K562 (cell line): Measurements from ENCODE around the gene WWOX. TPM values are rescaled to one million over a fixed set of nuclear protein-coding genes. Genes with fewer than 3 reads are reported as not detected.

Experiments
- ATAC-seq: fragments of 200-7000 bp; cut with Tn5 transposase; 3 replicates; pipeline ENCODE4 v1.9.1; 2020; ENCODE audit warnings: moderate library complexity
- BruUV-seq: library from RNA; stranded (reverse); fragments of 400-500 nt; replicated peaks from 2 replicates; lab custom pipeline; 2021; lab: Mats Ljungman, UMichigan
- CTCF ChIA-PET: fragments of 300-600 bp; formaldehyde crosslinking; extraction: SDS; loops from one replicate; lab custom pipeline; 2021; ENCODE audit warnings: low intra/inter-chr PET ratio; lab: Yijun Ruan, JAX
- POLR2A ChIA-PET: fragments of 300-600, 350-650 bp; sonication (Branson Sonifier 250); formaldehyde crosslinking; extraction: SDS; loops from one replicate; lab custom pipeline; 2021; ENCODE audit warnings: antibody characterized with exemption, inconsistent platforms; lab: Yijun Ruan, JAX
- DNase-seq, 4 experiments: peaks; one replicate each; pipeline versions ENCODE4 v3.0.0 to v3.0.0-alpha.2; 2011 to 2018; ENCODE audit warnings: low spot score in 3 of 4, mixed read lengths in 3 of 4; ENCODE audit errors: extremely low read depth in 1 of 4
- FAIRE-seq: peaks from 2 replicates; lab custom pipeline; 2011; peaks lifted over from hg19 to GRCh38; lab: Jason Lieb, UNC
- H2AFZ ChIP-seq: 2 replicates; pipeline ENCODE4 v1.6.0; 2011; ENCODE audit warnings: low read depth, low read length, control low read depth, inconsistent platforms
- H3K27ac ChIP-seq: fragments of 200-600 bp; 3 replicates; pipeline ENCODE4 v1.8.0; 2011; ENCODE audit warnings: low read depth, mild to moderate bottlenecking, control low read depth, inconsistent platforms, low read length, moderate library complexity, mixed read lengths; ENCODE audit errors: extremely low read depth
- H3K27me3 ChIP-seq, 2 experiments: fragments of 300-600 bp in 1 of 2; 2 replicates in 1 of 2; 3 replicates in 1 of 2; pipeline versions ENCODE4 v1.6.0 to v1.8.0; 2011; ENCODE audit warnings: inconsistent platforms in 2 of 2, low read length in 2 of 2, mild to moderate bottlenecking in 1 of 2, mixed read lengths in 1 of 2, moderate library complexity in 1 of 2; ENCODE audit not compliant: control insufficient read depth in 2 of 2, insufficient read depth in 2 of 2
- H3K36me3 ChIP-seq: fragments of 300-600 bp; 3 replicates; pipeline ENCODE4 v1.8.0; 2011; ENCODE audit warnings: mild to moderate bottlenecking, low read length, inconsistent platforms; ENCODE audit not compliant: control insufficient read depth, insufficient read depth
- H3K4me1 ChIP-seq, 2 experiments: fragments of 200-600 bp in 1 of 2; replicated peaks in 1 of 2; 2 replicates in 1 of 2; 3 replicates in 1 of 2; pipeline versions ENCODE4 v1.5.1 to v1.8.0; 2011; ENCODE audit warnings: inconsistent platforms in 2 of 2, low read length in 2 of 2, mild to moderate bottlenecking in 1 of 2, mixed read lengths in 1 of 2, moderate library complexity in 1 of 2; ENCODE audit not compliant: control insufficient read depth in 2 of 2, insufficient read depth in 2 of 2
- H3K4me2 ChIP-seq: 2 replicates; pipeline ENCODE4 v1.6.1; 2011; ENCODE audit warnings: low read length, control low read depth, inconsistent platforms, mixed read lengths; ENCODE audit not compliant: insufficient read depth
- H3K4me3 ChIP-seq: fragments of 200-600 bp; sonication (generic), shearing (Covaris generic); 2 replicates; pipeline ENCODE4 v1.5.1; 2016; ENCODE audit warnings: control low read depth, inconsistent platforms
- H3K79me2 ChIP-seq: fragments of 200-600 bp; 3 replicates; pipeline ENCODE4 v1.8.0; 2011; ENCODE audit warnings: low read length, inconsistent platforms; ENCODE audit not compliant: control insufficient read depth, insufficient read depth
- H3K9ac ChIP-seq, 2 experiments: 2 replicates each; pipeline versions ENCODE4 v1.6.0 to v1.6.1; 2011; ENCODE audit warnings: low read depth in 2 of 2, low read length in 2 of 2, control low read depth in 1 of 2, inconsistent platforms in 1 of 2, mild to moderate bottlenecking in 1 of 2, mixed read lengths in 1 of 2; ENCODE audit not compliant: insufficient read depth in 1 of 2
- H3K9me1 ChIP-seq: one replicate; pipeline ENCODE4 v1.6.0; 2011; ENCODE audit warnings: inconsistent platforms, mild to moderate bottlenecking, low read length, moderate library complexity; ENCODE audit not compliant: control insufficient read depth, insufficient read depth
- H3K9me3 ChIP-seq: replicated peaks from 2 replicates; pipeline ENCODE4 v1.5.1; 2011; ENCODE audit warnings: low read depth, low read length, inconsistent platforms; ENCODE audit not compliant: control insufficient read depth, insufficient read depth
- H4K20me1 ChIP-seq: replicated peaks from 2 replicates; pipeline ENCODE4 v1.6.1; 2011; ENCODE audit warnings: low read length, inconsistent platforms, mixed read lengths; ENCODE audit not compliant: control insufficient read depth, insufficient read depth
- ARNT ChIP-seq, 2 experiments: fragments of 450-650 bp; IDR thresholded peaks; 2 replicates each; pipeline ENCODE4 v1.6.1; 2016; ENCODE audit warnings: mild to moderate bottlenecking in 1 of 2
- DIDO1 ChIP-seq: fragments of 450-650 bp; IDR thresholded peaks from 2 replicates; pipeline ENCODE4 v1.6.1; 2016; ENCODE audit warnings: low read depth, missing biosample characterization, missing genetic modification characterization
- FOXA3 ChIP-seq, 2 experiments: fragments of 450-650 bp in 1 of 2; sonication (generic) in 1 of 2; formaldehyde crosslinking; IDR thresholded peaks in 1 of 2; conservative IDR thresholded peaks in 1 of 2; 2 replicates each; pipeline versions ENCODE4 v1.4.0 to v1.8.0; 2020 to 2022; ENCODE audit warnings: mild to moderate bottlenecking in 2 of 2, missing genetic modification reagents in 1 of 2
- GABPA ChIP-seq: fragments of 200-800 bp; sonication (Bioruptor generic); conservative IDR thresholded peaks from 2 replicates; pipeline ENCODE4 v1.6.1; 2016; ENCODE audit warnings: low read depth, missing genetic modification characterization, missing compliant biosample characterization
- HCFC1 ChIP-seq: IDR thresholded peaks from 2 replicates; pipeline ENCODE4 v1.6.1; 2012; ENCODE audit warnings: low read depth, low read length, improper control_type of control experiment
- TAL1 ChIP-seq: fragments of 450-650 bp; IDR thresholded peaks from 2 replicates; pipeline ENCODE4 v1.6.1; 2016; ENCODE audit warnings: mild to moderate bottlenecking
- XRCC3 ChIP-seq: fragments of 450-650 bp; IDR thresholded peaks from 2 replicates; pipeline ENCODE4 v1.6.1; 2017; ENCODE audit warnings: mild to moderate bottlenecking, moderate library complexity
- ZBTB9 ChIP-seq: fragments of 450-650 bp; formaldehyde crosslinking; IDR thresholded peaks from 2 replicates; pipeline ENCODE4 v1.4.0; 2020; ENCODE audit warnings: mild to moderate bottlenecking, moderate library complexity
- ZFPM2 ChIP-seq: fragments of 250-450 bp; sonication (Bioruptor Pico); IDR thresholded peaks from 2 replicates; pipeline ENCODE4 v1.5.1; 2022; ENCODE audit warnings: mild to moderate bottlenecking
- ZNF449 ChIP-seq: fragments of 250-450 bp; sonication (Bioruptor Pico); IDR thresholded peaks from 2 replicates; pipeline ENCODE4 v1.8.0; 2022; ENCODE audit warnings: moderate library complexity, mild to moderate bottlenecking, inconsistent platforms
- ZNF507 ChIP-seq: conservative IDR thresholded peaks from 2 replicates; pipeline ENCODE4 v1.6.1; 2017; ENCODE audit warnings: missing genetic modification characterization, missing compliant biosample characterization
- WGBS: fragments of 100-300 bp; shearing (Covaris generic); methylation state at CpG from one replicate; pipeline ENCODE4 v1.1.6; 2016; ENCODE audit warnings: low coverage, mixed read lengths; ENCODE audit not compliant: insufficient coverage; ENCODE audit errors: missing lambda C conversion rate; 5-methylcytosine and 5-hydroxymethylcytosine counted together
- in situ Hi-C: fragments of 300-500 bp; cut with MboI; formaldehyde crosslinking; loops from 4 replicates; pipeline ENCODE4 v1.15.0; 2018; ENCODE audit warnings: inconsistent platforms, mixed read lengths
- intact Hi-C: fragments of 100-400 bp; cut with micrococcal nuclease; formaldehyde crosslinking; loops from 2 replicates; pipeline ENCODE4 v1.14.2; 2022
- polyA plus RNA-seq, 8 experiments: library from polyadenylated mRNA; depleted of rRNA in 4 of 8; stranded (reverse) in 5 of 8; unstranded in 3 of 8; fragments of >200 nt; fragmentation: Nextera tagmentation in 2 of 8; fragmentation: Illumina TruSeq in 1 of 8; extraction: Ambion mirVana in 2 of 8; extraction: Trizol in 1 of 8; gene quantifications; 2 replicates each; pipeline versions ENCODE4 v1.2.1 to v1.2.3, GENCODE V29; 2011 to 2014; ENCODE audit warnings: inconsistent platforms in 1 of 8, missing spikeins in 1 of 8
- total RNA-seq, 7 experiments: library from RNA; depleted of rRNA in 6 of 7; stranded (reverse); fragments of >200 nt in 6 of 7; fragmentation: Illumina TruSeq in 2 of 7; extraction: Trizol in 2 of 7; gene quantifications; 2 replicates each; pipeline versions ENCODE4 v1.2.1 to v1.2.3, GENCODE V29; 2011 to 2021; ENCODE audit warnings: low replicate concordance in 1 of 7
- TF ChIP-seq, protein P1 (sequence below): fragments of 450-650 bp; formaldehyde crosslinking; IDR thresholded peaks from 2 replicates; pipeline ENCODE4 v1.4.0; 2020; ENCODE audit warnings: mild to moderate bottlenecking
- TF ChIP-seq, protein P2 (sequence below): fragments of 250-450 bp; sonication (Bioruptor Pico); IDR thresholded peaks from 2 replicates; pipeline ENCODE4 v1.5.0; 2021; ENCODE audit warnings: mild to moderate bottlenecking, borderline replicate concordance

The WWOX gene
- total and polyA plus RNA-seq, 9 of the 15 experiments (the other 6 are each of a cell fraction or from before 2014, with no cell fraction given), result 1.6 to 22.7 (median 8.1) TPM

GRCh38 chr16:78383118-78383517 is 283.7 kb downstream of the WWOX start:
- TF ChIP-seq HCFC1 (no peak), ZNF449 (CRISPR knock-in tag) (no peak), XRCC3 (no peak), ARNT (IDR thresholded peaks at IDR 0.05) (no peak), FOXA3 (CRISPR knock-in tag; conservative IDR thresholded peaks at IDR 0.05 in 1 of 2, IDR thresholded peaks at IDR 0.05 in 1 of 2) (no peak), GABPA (no peak), ZFPM2 (no peak), ZNF507 (no peak), TAL1 (no peak), ZBTB9 (CRISPR knock-in tag) (no peak), DIDO1 (tag) (no peak)
- TF ChIP-seq, protein P1, sequence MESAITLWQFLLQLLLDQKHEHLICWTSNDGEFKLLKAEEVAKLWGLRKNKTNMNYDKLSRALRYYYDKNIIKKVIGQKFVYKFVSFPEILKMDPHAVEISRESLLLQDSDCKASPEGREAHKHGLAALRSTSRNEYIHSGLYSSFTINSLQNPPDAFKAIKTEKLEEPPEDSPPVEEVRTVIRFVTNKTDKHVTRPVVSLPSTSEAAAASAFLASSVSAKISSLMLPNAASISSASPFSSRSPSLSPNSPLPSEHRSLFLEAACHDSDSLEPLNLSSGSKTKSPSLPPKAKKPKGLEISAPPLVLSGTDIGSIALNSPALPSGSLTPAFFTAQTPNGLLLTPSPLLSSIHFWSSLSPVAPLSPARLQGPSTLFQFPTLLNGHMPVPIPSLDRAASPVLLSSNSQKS, result no peak
- TF ChIP-seq, protein P2, sequence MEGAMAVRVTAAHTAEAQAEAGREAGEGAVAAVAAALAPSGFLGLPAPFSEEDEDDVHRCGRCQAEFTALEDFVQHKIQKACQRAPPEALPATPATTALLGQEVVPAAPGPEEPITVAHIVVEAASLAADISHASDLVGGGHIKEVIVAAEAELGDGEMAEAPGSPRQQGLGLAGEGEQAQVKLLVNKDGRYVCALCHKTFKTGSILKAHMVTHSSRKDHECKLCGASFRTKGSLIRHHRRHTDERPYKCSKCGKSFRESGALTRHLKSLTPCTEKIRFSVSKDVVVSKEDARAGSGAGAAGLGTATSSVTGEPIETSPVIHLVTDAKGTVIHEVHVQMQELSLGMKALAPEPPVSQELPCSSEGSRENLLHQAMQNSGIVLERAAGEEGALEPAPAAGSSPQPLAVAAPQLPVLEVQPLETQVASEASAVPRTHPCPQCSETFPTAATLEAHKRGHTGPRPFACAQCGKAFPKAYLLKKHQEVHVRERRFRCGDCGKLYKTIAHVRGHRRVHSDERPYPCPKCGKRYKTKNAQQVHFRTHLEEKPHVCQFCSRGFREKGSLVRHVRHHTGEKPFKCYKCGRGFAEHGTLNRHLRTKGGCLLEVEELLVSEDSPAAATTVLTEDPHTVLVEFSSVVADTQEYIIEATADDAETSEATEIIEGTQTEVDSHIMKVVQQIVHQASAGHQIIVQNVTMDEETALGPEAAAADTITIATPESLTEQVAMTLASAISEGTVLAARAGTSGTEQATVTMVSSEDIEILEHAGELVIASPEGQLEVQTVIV (CRISPR knock-in tag), result no peak
- no peak overlapping the region for H3K4me3 ChIP-seq
- POLR2A ChIA-PET, result no interaction called here
- in situ Hi-C loops (no loop called here), intact Hi-C loops (no loop called here)
- H3K9ac ChIP-seq, result no peak overlapping the region
- H3K4me1 ChIP-seq, result no peaks in the 10 kb centered on the region
- 15% methylated on average over 2 of the region's 2 CpGs for WGBS
- no TSS peak for BruUV-seq
- H3K9me1 ChIP-seq, result no peaks in the 10 kb centered on the region
- H3K27me3 ChIP-seq, result peaks cover 0 to 8% of the 10 kb centered on the region in 2 experiments; a peak in 2 of 5 replicates
- H3K4me2 ChIP-seq, result no peak overlapping the region
- no peaks in the 10 kb centered on the region for H3K79me2 ChIP-seq
- no peaks in the 10 kb centered on the region for H4K20me1 ChIP-seq
- no peaks in the 10 kb centered on the region for H3K36me3 ChIP-seq
- no peak overlapping the region for H3K27ac ChIP-seq
- no peak overlapping the region for H2AFZ ChIP-seq
- DNase-seq (no peak), FAIRE-seq (no peak), ATAC-seq (no peak)
- CTCF ChIA-PET, result no interaction called here
- no peaks in the 10 kb centered on the region for H3K9me3 ChIP-seq
